ENCODE data around the gene CCDC134.

Gene CCDC134

DNA sequence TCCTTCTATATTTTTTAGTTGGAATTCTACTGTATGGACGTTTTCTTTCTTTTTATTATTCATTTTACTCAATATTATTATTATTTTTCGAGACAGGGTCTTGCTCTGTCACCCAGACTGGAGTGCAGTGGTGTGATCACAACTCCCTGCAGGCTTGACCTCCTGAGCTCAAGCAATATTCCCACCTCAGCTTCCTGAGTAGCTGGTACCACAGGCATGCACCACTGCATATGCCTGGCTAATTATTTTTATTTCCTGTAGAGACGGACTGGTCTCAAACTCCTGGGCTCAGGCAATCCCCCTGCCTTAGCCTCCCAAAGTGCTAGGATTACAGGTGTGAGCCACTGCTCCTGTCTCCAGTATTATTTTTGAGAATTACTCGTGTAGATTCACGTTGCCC, 34.0 kb upstream of the CCDC134 start:
- TF ChIP-seq, protein P1, sequence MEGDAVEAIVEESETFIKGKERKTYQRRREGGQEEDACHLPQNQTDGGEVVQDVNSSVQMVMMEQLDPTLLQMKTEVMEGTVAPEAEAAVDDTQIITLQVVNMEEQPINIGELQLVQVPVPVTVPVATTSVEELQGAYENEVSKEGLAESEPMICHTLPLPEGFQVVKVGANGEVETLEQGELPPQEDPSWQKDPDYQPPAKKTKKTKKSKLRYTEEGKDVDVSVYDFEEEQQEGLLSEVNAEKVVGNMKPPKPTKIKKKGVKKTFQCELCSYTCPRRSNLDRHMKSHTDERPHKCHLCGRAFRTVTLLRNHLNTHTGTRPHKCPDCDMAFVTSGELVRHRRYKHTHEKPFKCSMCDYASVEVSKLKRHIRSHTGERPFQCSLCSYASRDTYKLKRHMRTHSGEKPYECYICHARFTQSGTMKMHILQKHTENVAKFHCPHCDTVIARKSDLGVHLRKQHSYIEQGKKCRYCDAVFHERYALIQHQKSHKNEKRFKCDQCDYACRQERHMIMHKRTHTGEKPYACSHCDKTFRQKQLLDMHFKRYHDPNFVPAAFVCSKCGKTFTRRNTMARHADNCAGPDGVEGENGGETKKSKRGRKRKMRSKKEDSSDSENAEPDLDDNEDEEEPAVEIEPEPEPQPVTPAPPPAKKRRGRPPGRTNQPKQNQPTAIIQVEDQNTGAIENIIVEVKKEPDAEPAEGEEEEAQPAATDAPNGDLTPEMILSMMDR (conservative IDR thresholded peaks at IDR 0.05; ENCODE audit: low read length) = no peak
- DNase-seq (ENCODE audit: low read depth) = no peak
- H3K4me3 ChIP-seq (ENCODE audit: low read length) = no peak overlapping the region

DNA sequence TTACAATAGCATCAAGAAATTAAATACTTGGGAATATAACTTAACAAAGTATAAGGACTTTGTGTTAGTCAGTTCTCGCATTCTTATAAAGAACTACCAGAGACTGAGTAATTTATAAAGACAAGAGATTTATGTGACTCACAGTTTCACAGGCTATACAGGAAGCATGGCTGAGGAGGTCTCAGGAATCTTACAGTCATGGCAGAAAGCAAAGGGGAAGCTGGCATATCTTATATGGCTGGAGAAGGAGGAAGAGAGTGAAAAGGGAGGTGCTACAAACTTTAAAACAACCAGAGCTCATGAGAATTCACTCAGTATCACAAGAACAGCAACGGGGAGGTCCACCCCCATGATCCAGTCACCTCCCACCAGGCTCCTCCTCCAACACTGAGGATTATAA, 32.0 kb upstream of the CCDC134 start:
- H3K4me3 ChIP-seq (ENCODE audit: low read length) = no peak overlapping the region
- no peak for DNase-seq (ENCODE audit: low read depth)
- TF ChIP-seq, protein P1 (conservative IDR thresholded peaks at IDR 0.05; ENCODE audit: low read length) = no peak

DNA sequence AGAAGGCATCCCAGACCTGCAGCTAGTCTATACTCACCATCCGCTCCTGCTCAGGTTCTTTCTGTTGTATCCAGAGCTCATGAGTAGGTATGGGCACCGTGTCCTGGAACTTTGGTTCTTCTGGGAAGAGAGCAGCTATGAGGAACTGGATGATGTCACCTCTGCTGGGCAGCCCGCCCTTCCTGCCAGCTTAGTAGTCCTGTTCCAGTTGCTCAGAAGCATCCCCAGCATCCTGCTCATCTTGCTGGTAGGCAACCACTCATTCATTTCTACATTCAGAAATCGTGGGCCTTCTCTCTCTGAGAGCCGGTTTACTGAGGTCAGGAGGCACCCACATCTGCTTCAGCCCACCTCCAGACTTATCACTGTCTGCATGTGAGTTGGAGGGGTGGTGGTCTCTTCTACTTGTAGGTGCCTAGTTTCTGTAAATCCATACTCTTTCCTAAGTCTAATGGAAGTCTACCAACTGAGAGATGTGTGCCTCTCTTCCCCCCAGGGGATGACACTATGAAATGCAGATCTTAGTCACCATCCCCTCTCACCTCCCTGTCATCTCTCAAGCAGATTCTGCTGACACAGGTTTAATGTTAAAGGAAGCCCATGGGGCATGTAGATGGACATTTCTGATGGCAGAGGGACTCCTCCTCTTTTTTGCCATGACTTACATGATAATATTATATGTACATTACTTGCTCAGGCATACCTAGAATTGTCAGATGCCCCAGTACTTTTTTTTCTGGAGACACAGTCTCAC, 29.6 kb upstream of the CCDC134 start:
- TF ChIP-seq, protein P1 (conservative IDR thresholded peaks at IDR 0.05; ENCODE audit: low read length) = no peak
- DNase-seq (ENCODE audit: low read depth) = no peak
- H3K4me3 ChIP-seq (ENCODE audit: low read length) = no peak overlapping the region

DNA sequence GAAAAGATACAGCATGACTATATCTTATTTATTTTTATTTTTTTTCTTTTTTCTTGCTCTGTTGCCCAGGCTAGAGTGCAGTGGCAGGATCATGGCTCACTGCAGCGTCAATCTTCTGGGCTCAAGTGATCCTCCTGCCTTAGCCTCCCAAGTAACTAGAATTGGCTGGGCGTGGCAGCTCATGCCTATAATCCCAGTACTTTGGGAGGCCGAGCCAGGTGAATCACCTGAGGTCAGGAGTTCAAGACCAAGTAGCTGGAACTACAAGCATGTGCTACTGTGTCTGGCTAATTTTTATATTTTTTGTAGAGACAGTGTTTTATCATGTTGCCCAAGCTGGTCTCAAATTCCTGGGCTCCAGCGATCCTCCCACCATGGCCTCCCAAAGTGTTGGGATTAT, 28.3 kb upstream of the CCDC134 start:
- H3K4me3 ChIP-seq (ENCODE audit: low read length) = no peak overlapping the region
- no peak for DNase-seq (ENCODE audit: low read depth)
- TF ChIP-seq, protein P1 (conservative IDR thresholded peaks at IDR 0.05; ENCODE audit: low read length) = no peak

DNA sequence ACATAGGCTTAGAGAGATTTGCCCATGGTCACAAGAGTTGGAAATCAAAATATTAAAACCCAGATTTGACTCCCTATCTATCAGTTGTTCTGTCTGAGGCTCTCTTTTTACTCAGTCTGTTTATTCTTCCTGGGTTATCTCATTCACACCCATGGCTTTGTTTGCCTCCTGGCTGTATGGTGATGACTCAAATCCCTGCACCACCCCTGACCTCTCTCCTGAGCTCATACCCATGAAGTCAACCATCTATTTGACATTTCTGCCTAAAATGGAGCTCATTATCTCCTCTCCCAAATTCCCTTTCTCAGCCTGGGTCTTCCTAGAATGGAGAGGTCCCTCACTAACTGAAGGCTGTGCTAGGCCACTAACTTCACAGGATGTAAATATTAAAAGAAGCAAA, 27.8 kb upstream of the CCDC134 start:
- no peak overlapping the region for H3K4me3 ChIP-seq (ENCODE audit: low read length)
- DNase-seq (ENCODE audit: low read depth) = no peak
- TF ChIP-seq, protein P1 (conservative IDR thresholded peaks at IDR 0.05; ENCODE audit: low read length) = no peak

DNA sequence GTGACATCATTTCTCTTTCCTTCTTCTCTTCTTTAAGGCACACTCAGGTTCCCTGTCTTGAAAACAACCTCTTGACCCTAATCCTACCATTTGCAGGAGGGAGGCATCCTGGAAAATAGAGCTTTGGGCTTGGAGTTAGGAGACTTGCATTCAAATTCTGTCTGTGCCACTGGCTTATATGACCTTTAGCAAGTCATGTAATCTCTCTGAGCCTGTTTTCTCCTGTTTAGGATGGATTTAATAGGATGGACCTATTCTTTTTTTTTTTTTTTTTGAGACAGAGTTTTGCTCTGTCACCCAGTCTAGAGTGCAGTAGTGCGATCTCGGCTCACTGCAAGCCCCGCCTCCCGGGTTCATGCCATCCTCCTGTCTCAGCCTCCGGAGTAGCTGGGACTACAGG, 25.1 kb upstream of the CCDC134 start:
- no peak overlapping the region for H3K4me3 ChIP-seq (ENCODE audit: low read length)
- no peak for DNase-seq (ENCODE audit: low read depth)
- TF ChIP-seq, protein P1 (conservative IDR thresholded peaks at IDR 0.05; ENCODE audit: low read length) = no peak

DNA sequence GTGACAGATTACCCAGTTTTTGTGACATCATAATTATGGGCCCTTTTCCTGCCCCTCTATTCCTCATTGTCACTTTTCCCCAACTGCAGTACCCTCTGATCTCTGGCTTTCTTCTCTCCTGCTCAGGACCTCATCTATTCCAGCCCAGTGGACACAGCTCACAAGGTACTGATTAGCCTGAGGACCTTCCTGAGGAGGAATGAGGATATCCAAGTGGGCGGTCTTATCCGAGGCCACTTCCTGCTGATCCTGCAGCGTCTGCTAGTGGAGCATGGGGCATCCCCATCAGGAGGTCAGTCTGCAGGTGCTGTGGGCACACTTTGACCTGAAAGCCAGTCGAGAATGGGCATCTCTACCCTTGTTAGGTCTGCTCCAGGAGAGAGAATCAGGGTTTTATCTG, 24.5 kb upstream of the CCDC134 start:
- DNase-seq (ENCODE audit: low read depth) = no peak
- H3K4me3 ChIP-seq (ENCODE audit: low read length) = no peak overlapping the region
- TF ChIP-seq, protein P1 (conservative IDR thresholded peaks at IDR 0.05; ENCODE audit: low read length) = no peak

Data from AG10803 (cell line).